B cell (primary cell): Measurements from ENCODE around the gene CHAC1. TPM values are rescaled to one million over a fixed set of nuclear protein-coding genes. Genes with fewer than 3 reads are reported as not detected.
A peak's percentile ranks its signal among the peaks of the same experiment; 100 is the strongest.

Experiments
- ATAC-seq: fragments of 200-7000 bp; cut with Tn5 transposase; one replicate; pipeline ENCODE4 v1.10.0; 2021; ENCODE audit warnings: low read depth, mild to moderate bottlenecking, moderate number of reproducible peaks, moderate library complexity
- CTCF ChIA-PET: fragments of 350-600 bp; sonication (Branson Sonifier 250); formaldehyde crosslinking; loops from one replicate; lab custom pipeline; 2021; ENCODE audit warnings: antibody characterized with exemption, inconsistent platforms; lab: Charles Lee
- POLR2A ChIA-PET: fragments of 350-600 bp; sonication (Branson Sonifier 250); formaldehyde crosslinking; loops from one replicate; lab custom pipeline; 2021; ENCODE audit warnings: antibody characterized with exemption; lab: Charles Lee
- DNase-seq: peaks from one replicate; pipeline ENCODE4 v3.0.0; 2013
- H2AFZ ChIP-seq: 2 replicates; pipeline ENCODE4 v1.6.1; 2012; ENCODE audit warnings: mild to moderate bottlenecking, low read depth, low read length; ENCODE audit not compliant: insufficient read depth, poor library complexity, severe bottlenecking
- H3K27ac ChIP-seq, 2 donors: 1 replicate in 1 of 2; 2 replicates in 1 of 2; pipeline ENCODE4 v1.5.1; 2012 to 2013; ENCODE audit warnings: low read length in 2 of 2, mild to moderate bottlenecking in 2 of 2, moderate library complexity in 1 of 2
- H3K27me3 ChIP-seq, 4 experiments: fragments of 200-600 bp in 1 of 4; sonication (generic) in 1 of 4; replicated peaks in 1 of 4; 1 replicate in 2 of 4; 2 replicates in 2 of 4; pipeline versions ENCODE4 v1.6.1 to v1.7.0; 2013 to 2016; ENCODE audit warnings: low read length in 3 of 4, mild to moderate bottlenecking in 2 of 4, mixed read lengths in 1 of 4, moderate library complexity in 1 of 4; ENCODE audit not compliant: insufficient read depth in 4 of 4, control insufficient read depth in 3 of 4; ENCODE audit errors: control extremely low read depth in 1 of 4
- H3K36me3 ChIP-seq, 2 experiments: replicated peaks in 1 of 2; 1 replicate in 1 of 2; 2 replicates in 1 of 2; pipeline versions ENCODE4 v1.6.1 to v1.7.1; 2013; ENCODE audit warnings: low read length in 1 of 2; ENCODE audit not compliant: insufficient read depth in 2 of 2, control insufficient read depth in 1 of 2; ENCODE audit errors: control extremely low read depth in 1 of 2, extremely low read depth in 1 of 2
- H3K4me1 ChIP-seq, 2 donors: fragments of 200-600 bp in 1 of 2; sonication (generic) in 1 of 2; 1 replicate in 1 of 2; 2 replicates in 1 of 2; pipeline versions ENCODE4 v1.5.1 to v1.6.1; 2013 to 2017; ENCODE audit warnings: low read length in 2 of 2; ENCODE audit not compliant: control insufficient read depth in 2 of 2, insufficient read depth in 2 of 2
- H3K4me2 ChIP-seq: replicated peaks from 2 replicates; pipeline ENCODE3; 2012; ENCODE audit warnings: mild to moderate bottlenecking, low read depth, low read length; ENCODE audit not compliant: poor library complexity, severe bottlenecking
- H3K4me3 ChIP-seq, 5 experiments: fragments of 200-600 bp in 1 of 5; sonication (generic) in 1 of 5; 1 replicate in 3 of 5; 2 replicates in 2 of 5; pipeline versions ENCODE4 v1.5.1 to v1.7.0; 2011 to 2016; ENCODE audit warnings: low read length in 4 of 5, mild to moderate bottlenecking in 4 of 5, low read depth in 2 of 5, control low read depth in 1 of 5, moderate library complexity in 1 of 5; ENCODE audit not compliant: insufficient read depth in 1 of 5; ENCODE audit errors: control extremely low read depth in 1 of 5, extremely low read depth in 1 of 5
- H3K79me2 ChIP-seq: fragments of 200-600 bp; sonication (generic); one replicate; pipeline ENCODE4 v1.6.0; 2016; ENCODE audit warnings: low read length; ENCODE audit not compliant: control insufficient read depth, insufficient read depth
- H3K9ac ChIP-seq: fragments of 200-600 bp; sonication (generic); 2 replicates; pipeline ENCODE4 v1.6.1; 2017; ENCODE audit warnings: mild to moderate bottlenecking, low read length, moderate library complexity
- H3K9me3 ChIP-seq, 3 donors: one replicate each; pipeline versions ENCODE4 v1.6.1 to v1.7.1; 2013; ENCODE audit warnings: low read length in 2 of 3; ENCODE audit not compliant: control insufficient read depth in 2 of 3, insufficient read depth in 1 of 3; ENCODE audit errors: control extremely low read depth in 1 of 3
- H4K20me1 ChIP-seq: 2 replicates; pipeline ENCODE4 v1.6.0; 2012; ENCODE audit warnings: mild to moderate bottlenecking, low read length; ENCODE audit not compliant: insufficient read depth, control insufficient read depth, poor library complexity, severe bottlenecking
- H3K27ac Mint-ChIP-seq: one replicate; pipeline ENCODE4 v1.8.0; 2021; ENCODE audit warnings: mixed read lengths
- H3K27me3 Mint-ChIP-seq: one replicate; pipeline ENCODE4 v1.8.0; 2021; ENCODE audit warnings: mixed read lengths
- H3K4me1 Mint-ChIP-seq: one replicate; pipeline ENCODE4 v1.8.0; 2021; ENCODE audit warnings: mixed read lengths
- H3K4me3 Mint-ChIP-seq: one replicate; pipeline ENCODE4 v1.8.0; 2021; ENCODE audit warnings: mixed read lengths
- H3K9me3 Mint-ChIP-seq: one replicate; pipeline ENCODE4 v1.8.0; 2022; ENCODE audit warnings: mixed read lengths; ENCODE audit not compliant: insufficient read depth
- EZH2 ChIP-seq: IDR thresholded peaks from 2 replicates; pipeline ENCODE4 v1.6.1; 2012; ENCODE audit warnings: borderline replicate concordance, low read depth, mild to moderate bottlenecking, moderate library complexity, low read length; ENCODE audit not compliant: insufficient read depth, poor library complexity, severe bottlenecking
- WGBS: methylation state at CpG from one replicate; pipeline ENCODE4 v1.1.5; 2013; ENCODE audit warnings: missing lambda C conversion rate; ENCODE audit not compliant: insufficient coverage; 5-methylcytosine and 5-hydroxymethylcytosine counted together
- intact Hi-C: fragments of 100-400 bp; cut with micrococcal nuclease; formaldehyde crosslinking; loops from one replicate; pipeline ENCODE4 v1.10.0; 2022
- polyA plus RNA-seq: library from polyadenylated mRNA; depleted of rRNA; stranded (reverse); fragments of >200 nt; gene quantifications from 2 replicates; pipeline ENCODE4 v1.2.3, GENCODE V29; 2012
- total RNA-seq, 2 donors: library from RNA; stranded (reverse); fragments of 120-200 nt in 1 of 2; gene quantifications; 1 replicate in 1 of 2; 2 replicates in 1 of 2; pipeline versions ENCODE4 v1.2.3 to v1.2.4, GENCODE V29; 2013 to 2022
- TF ChIP-seq, protein P1 (sequence below): fragments of 200-600 bp; IDR thresholded peaks from one replicate; pipeline ENCODE4 v1.8.0; 2022; ENCODE audit warnings: antibody characterized with exemption, mild to moderate bottlenecking

The CHAC1 gene
- total and polyA plus RNA-seq, 2 donors (not counting 1 experiment from before 2014, with no cell fraction given): 0.81 to 3.6 TPM

- Histone ChIP-seq H3K36me3 (no peaks in the 10 kb centered on the region), H2AFZ (no peak overlapping the region), H3K79me2 (no peaks in the 10 kb centered on the region), H3K4me1 (peaks cover 27 to 29% of the 10 kb centered on the region in 2 donors), H3K27me3 (peaks cover 0 to 6% (median 3%) of the 10 kb centered on the region in 4 experiments), H3K4me3 (no peak overlapping the region), H3K9ac (no peak overlapping the region), H3K27ac (no peak overlapping the region), H3K9me3 (no peaks in the 10 kb centered on the region), H4K20me1 (no peaks in the 10 kb centered on the region), H3K4me2 (no peak overlapping the region)
- Mint-ChIP-seq H3K27me3 (peaks cover 7% of the 10 kb centered on the region), H3K4me3 (no peak overlapping the region), H3K4me1 (peaks cover 29% of the 10 kb centered on the region), H3K9me3 (no peaks in the 10 kb centered on the region), H3K27ac (no peak overlapping the region)
- no peak for ATAC-seq
- no peak for DNase-seq
- POLR2A ChIA-PET: no interaction called here
- WGBS: 88% methylated on average over 17 of the region's 19 CpGs
- TF ChIP-seq, protein P1, sequence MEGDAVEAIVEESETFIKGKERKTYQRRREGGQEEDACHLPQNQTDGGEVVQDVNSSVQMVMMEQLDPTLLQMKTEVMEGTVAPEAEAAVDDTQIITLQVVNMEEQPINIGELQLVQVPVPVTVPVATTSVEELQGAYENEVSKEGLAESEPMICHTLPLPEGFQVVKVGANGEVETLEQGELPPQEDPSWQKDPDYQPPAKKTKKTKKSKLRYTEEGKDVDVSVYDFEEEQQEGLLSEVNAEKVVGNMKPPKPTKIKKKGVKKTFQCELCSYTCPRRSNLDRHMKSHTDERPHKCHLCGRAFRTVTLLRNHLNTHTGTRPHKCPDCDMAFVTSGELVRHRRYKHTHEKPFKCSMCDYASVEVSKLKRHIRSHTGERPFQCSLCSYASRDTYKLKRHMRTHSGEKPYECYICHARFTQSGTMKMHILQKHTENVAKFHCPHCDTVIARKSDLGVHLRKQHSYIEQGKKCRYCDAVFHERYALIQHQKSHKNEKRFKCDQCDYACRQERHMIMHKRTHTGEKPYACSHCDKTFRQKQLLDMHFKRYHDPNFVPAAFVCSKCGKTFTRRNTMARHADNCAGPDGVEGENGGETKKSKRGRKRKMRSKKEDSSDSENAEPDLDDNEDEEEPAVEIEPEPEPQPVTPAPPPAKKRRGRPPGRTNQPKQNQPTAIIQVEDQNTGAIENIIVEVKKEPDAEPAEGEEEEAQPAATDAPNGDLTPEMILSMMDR: peak; percentile 34
- TF ChIP-seq EZH2: no peak
- intact Hi-C loops: no loop called here
- CTCF ChIA-PET: interaction anchor here (0.6 kb wide), 1 partner anchor 131 kb away, joined by 5 read pairs; no protein-coding TSS in a partner anchor
Observed at GRCh38 chr15:40937762-40938535, 15.3 kb upstream of the CHAC1 start.

DNA sequence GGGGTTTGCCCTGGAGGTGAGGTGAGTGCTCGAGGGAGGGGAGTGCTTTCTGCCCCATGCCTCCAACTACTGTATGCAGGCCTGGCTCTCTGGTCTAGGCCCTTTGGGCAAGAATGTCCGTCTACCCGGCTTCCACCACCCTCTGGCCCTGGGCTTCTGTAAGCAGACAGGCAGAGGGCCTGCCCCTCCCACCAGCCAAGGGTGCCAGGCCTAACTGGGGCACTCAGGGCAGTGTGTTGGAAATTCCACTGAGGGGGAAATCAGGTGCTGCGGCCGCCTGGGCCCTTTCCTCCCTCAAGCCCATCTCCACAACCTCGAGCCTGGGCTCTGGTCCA lies 14.8 kb upstream of the CHAC1 start:
- H2AFZ ChIP-seq: no peak overlapping the region
- Mint-ChIP-seq H3K27me3 (peaks cover 2% of the 10 kb centered on the region), H3K27ac (no peak overlapping the region), H3K4me3 (no peak overlapping the region), H3K9me3 (no peaks in the 10 kb centered on the region), H3K4me1 (peaks cover 32% of the 10 kb centered on the region)
- POLR2A ChIA-PET: no interaction called here
- H4K20me1 ChIP-seq: no peaks in the 10 kb centered on the region
- H3K36me3 ChIP-seq: no peaks in the 10 kb centered on the region
- DNase-seq (no peak), ATAC-seq (no peak)
- intact Hi-C loops: no loop called here
- peaks cover 0 to under 1% (median under 1%) of the 10 kb centered on the region in 4 experiments for H3K27me3 ChIP-seq
- no peaks in the 10 kb centered on the region for H3K9me3 ChIP-seq
- no peaks in the 10 kb centered on the region for H3K79me2 ChIP-seq
- no peak overlapping the region for H3K4me2 ChIP-seq
- H3K27ac ChIP-seq: no peak overlapping the region
- 80% methylated on average over 2 of the region's 6 CpGs for WGBS
- peaks cover 31 to 34% of the 10 kb centered on the region in 2 donors for H3K4me1 ChIP-seq
- H3K4me3 ChIP-seq: no peak overlapping the region
- TF ChIP-seq, protein P1: no peak
- no peak for TF ChIP-seq EZH2
- CTCF ChIA-PET: interaction anchor here (5.0 kb wide), 1 partner anchor 14 kb away, joined by 49 read pairs; the partner anchor contains the start of gene CHAC1
- no peak overlapping the region for H3K9ac ChIP-seq
